NOMO-1 (cell line): ENCODE data around the gene PTPRN2.
"Not testable (repeated sequence)": the region's sequence is repeated elsewhere in the genome, so short reads cannot be mapped to it uniquely, and the experiment has no call there.

Experiments used
- DNase-seq, 2 experiments: peaks; one replicate each; lab custom pipeline; 2025; ENCODE audit not compliant: unreplicated experiment in 2 of 2; lab: John Stamatoyannopoulos, UW

The PTPRN2 gene

GRCh38 chr7:158176561-158177173, 411.0 kb downstream of the PTPRN2 start:
- no peak for DNase-seq

- no peak for DNase-seq
Observed at GRCh38 chr7:158175779-158176178, 411.8 kb downstream of the PTPRN2 start.

GRCh38 chr7:158174947-158175346, 412.7 kb downstream of the PTPRN2 start:
- no peak for DNase-seq

- DNase-seq, result no peak
Observed at GRCh38 chr7:158167373-158167772, 420.2 kb downstream of the PTPRN2 start.

- no peak for DNase-seq
Observed at GRCh38 chr7:158166386-158167340, 421.0 kb downstream of the PTPRN2 start.

GRCh38 chr7:158165711-158166110, 421.9 kb downstream of the PTPRN2 start:
- DNase-seq, result no peak

- DNase-seq, result no peak
Observed at GRCh38 chr7:158164101-158165095, 423.2 kb downstream of the PTPRN2 start.

- no peak for DNase-seq
Observed at GRCh38 chr7:158161194-158161593, 426.4 kb downstream of the PTPRN2 start.

- no peak for DNase-seq
Observed at GRCh38 chr7:158160199-158160598, 427.4 kb downstream of the PTPRN2 start.

GRCh38 chr7:158157460-158157859, 430.2 kb downstream of the PTPRN2 start:
- no peak for DNase-seq

- not testable (repeated sequence) for DNase-seq
Observed at GRCh38 chr7:158151273-158151672, 436.4 kb downstream of the PTPRN2 start.

- no peak for DNase-seq
Observed at GRCh38 chr7:158150234-158150633, 437.4 kb downstream of the PTPRN2 start.

GRCh38 chr7:158147431-158147830, 440.2 kb downstream of the PTPRN2 start:
- DNase-seq, result not testable (repeated sequence)

GRCh38 chr7:158145370-158145769, 442.3 kb downstream of the PTPRN2 start:
- no peak for DNase-seq

GRCh38 chr7:158143196-158144120, 444.2 kb downstream of the PTPRN2 start:
- DNase-seq, result no peak

GRCh38 chr7:158142657-158143056, 445.0 kb downstream of the PTPRN2 start:
- DNase-seq, result no peak

GRCh38 chr7:158141806-158142518, 445.7 kb downstream of the PTPRN2 start:
- no peak for DNase-seq

- no peak for DNase-seq
Observed at GRCh38 chr7:158141221-158141582, 446.4 kb downstream of the PTPRN2 start.

GRCh38 chr7:158140538-158141220, 446.9 kb downstream of the PTPRN2 start:
- no peak for DNase-seq
